Measurements from ENCODE around the gene CALR.

The CALR gene

DNA sequence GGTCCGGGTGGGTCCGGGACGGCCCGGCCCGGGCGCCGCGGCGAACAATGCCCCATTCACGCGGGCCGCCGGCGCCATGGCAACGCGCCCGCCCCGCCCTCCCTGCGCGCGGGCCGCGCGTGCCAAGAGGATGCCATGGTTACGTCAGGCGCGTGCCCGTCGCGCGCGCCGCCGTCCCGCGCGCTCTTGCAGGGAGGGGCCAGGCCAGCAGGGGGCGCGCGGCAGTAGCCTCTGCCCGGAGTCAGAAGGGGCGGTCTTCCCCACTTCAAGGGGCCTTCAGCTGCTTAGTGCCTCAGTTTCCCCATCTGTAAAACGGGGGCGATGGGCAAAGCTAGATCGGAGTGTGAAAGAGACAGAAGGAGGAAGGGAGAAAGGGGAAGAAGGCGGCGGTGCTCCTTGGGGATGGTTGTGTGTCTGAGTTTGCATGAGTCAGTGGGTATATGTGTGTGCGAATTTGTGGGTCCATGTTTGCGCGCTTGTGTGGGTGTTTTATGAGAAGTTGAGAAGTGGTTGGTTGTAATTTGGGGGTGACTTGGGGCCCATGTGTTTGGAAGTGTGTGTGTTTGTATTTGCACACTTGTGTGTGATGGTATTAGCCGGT, 45.2 kb downstream of the CALR start (continued):
- TF ChIP-seq, protein P1, sequence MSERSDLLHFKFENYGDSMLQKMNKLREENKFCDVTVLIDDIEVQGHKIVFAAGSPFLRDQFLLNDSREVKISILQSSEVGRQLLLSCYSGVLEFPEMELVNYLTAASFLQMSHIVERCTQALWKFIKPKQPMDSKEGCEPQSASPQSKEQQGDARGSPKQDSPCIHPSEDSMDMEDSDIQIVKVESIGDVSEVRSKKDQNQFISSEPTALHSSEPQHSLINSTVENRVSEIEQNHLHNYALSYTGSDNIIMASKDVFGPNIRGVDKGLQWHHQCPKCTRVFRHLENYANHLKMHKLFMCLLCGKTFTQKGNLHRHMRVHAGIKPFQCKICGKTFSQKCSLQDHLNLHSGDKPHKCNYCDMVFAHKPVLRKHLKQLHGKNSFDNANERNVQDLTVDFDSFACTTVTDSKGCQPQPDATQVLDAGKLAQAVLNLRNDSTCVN (tag by site-specific recombination; optimal IDR thresholded peaks at IDR 0.05), result peak; percentile 88
- TF ChIP-seq ZFP69B (tag by site-specific recombination; IDR thresholded peaks at IDR 0.05), result 0 out of 2 replicates have a peak, but pooled peaks have one; percentile 4
- TF ChIP-seq, protein P2, sequence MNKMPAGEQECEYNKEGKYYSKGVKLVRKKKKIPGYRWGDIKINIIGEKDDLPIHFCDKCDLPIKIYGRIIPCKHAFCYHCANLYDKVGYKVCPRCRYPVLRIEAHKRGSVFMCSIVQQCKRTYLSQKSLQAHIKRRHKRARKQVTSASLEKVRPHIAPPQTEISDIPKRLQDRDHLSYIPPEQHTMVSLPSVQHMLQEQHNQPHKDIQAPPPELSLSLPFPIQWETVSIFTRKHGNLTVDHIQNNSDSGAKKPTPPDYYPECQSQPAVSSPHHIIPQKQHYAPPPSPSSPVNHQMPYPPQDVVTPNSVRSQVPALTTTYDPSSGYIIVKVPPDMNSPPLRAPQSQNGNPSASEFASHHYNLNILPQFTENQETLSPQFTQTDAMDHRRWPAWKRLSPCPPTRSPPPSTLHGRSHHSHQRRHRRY (tag by site-specific recombination; IDR thresholded peaks at IDR 0.05), result peak; percentile 33; the same call in 1 of the 2 replicates
- TF ChIP-seq ZNF10 (tag by site-specific recombination; IDR thresholded peaks at IDR 0.05), result peak; percentile 78; the same call in 1 of the 2 replicates
- TF ChIP-seq ZNF843 (tag by site-specific recombination; IDR thresholded peaks at IDR 0.05), result peak; percentile 46; the same call in 1 of the 2 replicates
- no peak for TF ChIP-seq SETDB1 (IDR thresholded peaks at IDR 0.05; ENCODE audit: insufficient read length, low read length)
- TF ChIP-seq ZNF274 (IDR thresholded peaks at IDR 0.05; ENCODE audit: low read length), result no peak
- no peak for TF ChIP-seq ZNF274 (tag by site-specific recombination; IDR thresholded peaks at IDR 0.05; ENCODE audit: borderline replicate concordance)
- TF ChIP-seq ZBTB8A (tag by site-specific recombination; IDR thresholded peaks at IDR 0.05), result 0 out of 2 replicates have a peak, but pooled peaks have one; percentile 35
- TF ChIP-seq ZNF146 (tag by site-specific recombination; IDR thresholded peaks at IDR 0.05), result 0 out of 2 replicates have a peak, but pooled peaks have one; percentile 22
- TF ChIP-seq ZNF529 (tag by site-specific recombination; IDR thresholded peaks at IDR 0.05; ENCODE audit: insufficient replicate concordance), result no peak
- peak; percentile 30 for TF ChIP-seq KLF1 (tag by site-specific recombination; IDR thresholded peaks at IDR 0.05)
- TF ChIP-seq, protein P3, sequence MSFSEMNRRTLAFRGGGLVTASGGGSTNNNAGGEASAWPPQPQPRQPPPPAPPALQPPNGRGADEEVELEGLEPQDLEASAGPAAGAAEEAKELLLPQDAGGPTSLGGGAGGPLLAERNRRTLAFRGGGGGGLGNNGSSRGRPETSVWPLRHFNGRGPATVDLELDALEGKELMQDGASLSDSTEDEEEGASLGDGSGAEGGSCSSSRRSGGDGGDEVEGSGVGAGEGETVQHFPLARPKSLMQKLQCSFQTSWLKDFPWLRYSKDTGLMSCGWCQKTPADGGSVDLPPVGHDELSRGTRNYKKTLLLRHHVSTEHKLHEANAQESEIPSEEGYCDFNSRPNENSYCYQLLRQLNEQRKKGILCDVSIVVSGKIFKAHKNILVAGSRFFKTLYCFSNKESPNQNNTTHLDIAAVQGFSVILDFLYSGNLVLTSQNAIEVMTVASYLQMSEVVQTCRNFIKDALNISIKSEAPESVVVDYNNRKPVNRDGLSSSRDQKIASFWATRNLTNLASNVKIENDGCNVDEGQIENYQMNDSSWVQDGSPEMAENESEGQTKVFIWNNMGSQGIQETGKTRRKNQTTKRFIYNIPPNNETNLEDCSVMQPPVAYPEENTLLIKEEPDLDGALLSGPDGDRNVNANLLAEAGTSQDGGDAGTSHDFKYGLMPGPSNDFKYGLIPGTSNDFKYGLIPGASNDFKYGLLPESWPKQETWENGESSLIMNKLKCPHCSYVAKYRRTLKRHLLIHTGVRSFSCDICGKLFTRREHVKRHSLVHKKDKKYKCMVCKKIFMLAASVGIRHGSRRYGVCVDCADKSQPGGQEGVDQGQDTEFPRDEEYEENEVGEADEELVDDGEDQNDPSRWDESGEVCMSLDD (tag by site-specific recombination; IDR thresholded peaks at IDR 0.05), result peak; percentile 53; the same call in 1 of the 2 replicates
- no peak for TF ChIP-seq MEIS1 (CRISPR knock-in tag; IDR thresholded peaks at IDR 0.05; ENCODE audit: borderline replicate concordance)
- TF ChIP-seq, protein P4, sequence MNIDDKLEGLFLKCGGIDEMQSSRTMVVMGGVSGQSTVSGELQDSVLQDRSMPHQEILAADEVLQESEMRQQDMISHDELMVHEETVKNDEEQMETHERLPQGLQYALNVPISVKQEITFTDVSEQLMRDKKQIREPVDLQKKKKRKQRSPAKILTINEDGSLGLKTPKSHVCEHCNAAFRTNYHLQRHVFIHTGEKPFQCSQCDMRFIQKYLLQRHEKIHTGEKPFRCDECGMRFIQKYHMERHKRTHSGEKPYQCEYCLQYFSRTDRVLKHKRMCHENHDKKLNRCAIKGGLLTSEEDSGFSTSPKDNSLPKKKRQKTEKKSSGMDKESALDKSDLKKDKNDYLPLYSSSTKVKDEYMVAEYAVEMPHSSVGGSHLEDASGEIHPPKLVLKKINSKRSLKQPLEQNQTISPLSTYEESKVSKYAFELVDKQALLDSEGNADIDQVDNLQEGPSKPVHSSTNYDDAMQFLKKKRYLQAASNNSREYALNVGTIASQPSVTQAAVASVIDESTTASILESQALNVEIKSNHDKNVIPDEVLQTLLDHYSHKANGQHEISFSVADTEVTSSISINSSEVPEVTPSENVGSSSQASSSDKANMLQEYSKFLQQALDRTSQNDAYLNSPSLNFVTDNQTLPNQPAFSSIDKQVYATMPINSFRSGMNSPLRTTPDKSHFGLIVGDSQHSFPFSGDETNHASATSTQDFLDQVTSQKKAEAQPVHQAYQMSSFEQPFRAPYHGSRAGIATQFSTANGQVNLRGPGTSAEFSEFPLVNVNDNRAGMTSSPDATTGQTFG (tag by site-specific recombination; IDR thresholded peaks at IDR 0.05; ENCODE audit: borderline replicate concordance), result no peak
- TF ChIP-seq ZNF391 (tag by site-specific recombination; IDR thresholded peaks at IDR 0.05; ENCODE audit: borderline replicate concordance, low read depth), result peak; percentile 52
- peak; percentile 71 for TF ChIP-seq ZBTB48 (tag by site-specific recombination; IDR thresholded peaks at IDR 0.05)
- TF ChIP-seq ZBTB7A (tag by site-specific recombination; IDR thresholded peaks at IDR 0.05; ENCODE audit: low read depth), result peak; percentile 69; the same call in 1 of the 2 replicates
- TF ChIP-seq KLF9 (tag by site-specific recombination; IDR thresholded peaks at IDR 0.05; ENCODE audit: low read depth), result 0 out of 2 replicates have a peak, but pooled peaks have one; percentile 47
- TF ChIP-seq ZNF324 (tag by site-specific recombination; IDR thresholded peaks at IDR 0.05), result peak; percentile 83
- TF ChIP-seq ZNF24 (tag by site-specific recombination; IDR thresholded peaks at IDR 0.05), result no peak
- TF ChIP-seq SP7 (tag by site-specific recombination; IDR thresholded peaks at IDR 0.05), result peak; percentile 57; the same call in 1 of the 2 replicates
- TF ChIP-seq ZNF2 (tag by site-specific recombination; IDR thresholded peaks at IDR 0.05), result peak; percentile 65
- peak; percentile 71 for TF ChIP-seq ZXDB (tag by site-specific recombination; IDR thresholded peaks at IDR 0.05)
- TF ChIP-seq KLF16 (tag by site-specific recombination; IDR thresholded peaks at IDR 0.05), result 0 out of 2 replicates have a peak, but pooled peaks have one; percentile 20
- TF ChIP-seq, protein P5, sequence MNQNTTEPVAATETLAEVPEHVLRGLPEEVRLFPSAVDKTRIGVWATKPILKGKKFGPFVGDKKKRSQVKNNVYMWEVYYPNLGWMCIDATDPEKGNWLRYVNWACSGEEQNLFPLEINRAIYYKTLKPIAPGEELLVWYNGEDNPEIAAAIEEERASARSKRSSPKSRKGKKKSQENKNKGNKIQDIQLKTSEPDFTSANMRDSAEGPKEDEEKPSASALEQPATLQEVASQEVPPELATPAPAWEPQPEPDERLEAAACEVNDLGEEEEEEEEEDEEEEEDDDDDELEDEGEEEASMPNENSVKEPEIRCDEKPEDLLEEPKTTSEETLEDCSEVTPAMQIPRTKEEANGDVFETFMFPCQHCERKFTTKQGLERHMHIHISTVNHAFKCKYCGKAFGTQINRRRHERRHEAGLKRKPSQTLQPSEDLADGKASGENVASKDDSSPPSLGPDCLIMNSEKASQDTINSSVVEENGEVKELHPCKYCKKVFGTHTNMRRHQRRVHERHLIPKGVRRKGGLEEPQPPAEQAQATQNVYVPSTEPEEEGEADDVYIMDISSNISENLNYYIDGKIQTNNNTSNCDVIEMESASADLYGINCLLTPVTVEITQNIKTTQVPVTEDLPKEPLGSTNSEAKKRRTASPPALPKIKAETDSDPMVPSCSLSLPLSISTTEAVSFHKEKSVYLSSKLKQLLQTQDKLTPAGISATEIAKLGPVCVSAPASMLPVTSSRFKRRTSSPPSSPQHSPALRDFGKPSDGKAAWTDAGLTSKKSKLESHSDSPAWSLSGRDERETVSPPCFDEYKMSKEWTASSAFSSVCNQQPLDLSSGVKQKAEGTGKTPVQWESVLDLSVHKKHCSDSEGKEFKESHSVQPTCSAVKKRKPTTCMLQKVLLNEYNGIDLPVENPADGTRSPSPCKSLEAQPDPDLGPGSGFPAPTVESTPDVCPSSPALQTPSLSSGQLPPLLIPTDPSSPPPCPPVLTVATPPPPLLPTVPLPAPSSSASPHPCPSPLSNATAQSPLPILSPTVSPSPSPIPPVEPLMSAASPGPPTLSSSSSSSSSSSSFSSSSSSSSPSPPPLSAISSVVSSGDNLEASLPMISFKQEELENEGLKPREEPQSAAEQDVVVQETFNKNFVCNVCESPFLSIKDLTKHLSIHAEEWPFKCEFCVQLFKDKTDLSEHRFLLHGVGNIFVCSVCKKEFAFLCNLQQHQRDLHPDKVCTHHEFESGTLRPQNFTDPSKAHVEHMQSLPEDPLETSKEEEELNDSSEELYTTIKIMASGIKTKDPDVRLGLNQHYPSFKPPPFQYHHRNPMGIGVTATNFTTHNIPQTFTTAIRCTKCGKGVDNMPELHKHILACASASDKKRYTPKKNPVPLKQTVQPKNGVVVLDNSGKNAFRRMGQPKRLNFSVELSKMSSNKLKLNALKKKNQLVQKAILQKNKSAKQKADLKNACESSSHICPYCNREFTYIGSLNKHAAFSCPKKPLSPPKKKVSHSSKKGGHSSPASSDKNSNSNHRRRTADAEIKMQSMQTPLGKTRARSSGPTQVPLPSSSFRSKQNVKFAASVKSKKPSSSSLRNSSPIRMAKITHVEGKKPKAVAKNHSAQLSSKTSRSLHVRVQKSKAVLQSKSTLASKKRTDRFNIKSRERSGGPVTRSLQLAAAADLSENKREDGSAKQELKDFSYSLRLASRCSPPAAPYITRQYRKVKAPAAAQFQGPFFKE (tag by site-specific recombination; IDR thresholded peaks at IDR 0.05; ENCODE audit: borderline replicate concordance), result 0 out of 2 replicates have a peak, but pooled peaks have one; percentile 3
